COR-L47 (cell line): ENCODE measurements around the gene PIM3.
"Not testable (repeated sequence)": the region's sequence is repeated elsewhere in the genome, so short reads cannot be mapped to it uniquely, and the experiment has no call there.

Source experiments
- DNase-seq: peaks from one replicate; lab custom pipeline; 2025; lab: John Stamatoyannopoulos, UW

The PIM3 gene

GRCh38 chr22:49966774-49967705 lies 6.5 kb downstream of the PIM3 start:
- no peak for DNase-seq

- DNase-seq, result no peak
Measured at GRCh38 chr22:49967706-49968208, 7.2 kb downstream of the PIM3 start.

GRCh38 chr22:49968313-49968830 lies 7.8 kb downstream of the PIM3 start:
- no peak for DNase-seq

GRCh38 chr22:49968831-49969661 lies 8.5 kb downstream of the PIM3 start:
- no peak for DNase-seq

GRCh38 chr22:49969751-49970527 lies 9.4 kb downstream of the PIM3 start:
- no peak for DNase-seq

GRCh38 chr22:49970528-49971231 lies 10.1 kb downstream of the PIM3 start:
- peak; percentile 94 for DNase-seq

GRCh38 chr22:49971232-49972162 lies 10.9 kb downstream of the PIM3 start:
- DNase-seq, result peak; percentile 50

- no peak for DNase-seq
Measured at GRCh38 chr22:49972163-49973017, 11.8 kb downstream of the PIM3 start.

GRCh38 chr22:49973018-49973961 lies 12.7 kb downstream of the PIM3 start:
- DNase-seq, result no peak

GRCh38 chr22:49975543-49976389 lies 15.2 kb downstream of the PIM3 start:
- DNase-seq, result no peak

- DNase-seq, result no peak
Measured at GRCh38 chr22:49976439-49977175, 16.0 kb downstream of the PIM3 start.

- no peak for DNase-seq
Measured at GRCh38 chr22:49977578-49977977, 17.0 kb downstream of the PIM3 start.

GRCh38 chr22:49979587-49980264 lies 19.2 kb downstream of the PIM3 start:
- no peak for DNase-seq

- DNase-seq, result not testable (repeated sequence)
Measured at GRCh38 chr22:49981799-49982198, 21.2 kb downstream of the PIM3 start.
